SK-N-SH (cell line): ENCODE measurements around the gene DDX17. TPM values are rescaled to one million over a fixed set of nuclear protein-coding genes. Genes with fewer than 3 reads are reported as not detected.

ENCODE experiments used
- CTCF ChIA-PET: fragments of 300-600, 350-600 bp; formaldehyde crosslinking; extraction: SDS; loops from one replicate; lab custom pipeline; 2021; lab: Yijun Ruan, JAX
- POLR2A ChIA-PET: fragments of 350-600 bp; sonication (Branson Sonifier 250); formaldehyde crosslinking; extraction: SDS; loops from one replicate; lab custom pipeline; 2020; ENCODE audit warnings: antibody characterized with exemption, inconsistent platforms; lab: Yijun Ruan, JAX
- DNase-seq: peaks from one replicate; pipeline ENCODE4 v3.0.0; 2012
- H2AFZ ChIP-seq: fragments of 200-600 bp; sonication (generic); 2 replicates; pipeline ENCODE4 v1.8.1; 2016; ENCODE audit warnings: antibody characterized with exemption, mild to moderate bottlenecking, low read depth
- H3F3A ChIP-seq: fragments of 200-600 bp; sonication (generic); replicated peaks from 2 replicates; pipeline ENCODE3; 2016; ENCODE audit warnings: antibody characterized with exemption, mild to moderate bottlenecking; ENCODE audit not compliant: insufficient read depth
- H3K27ac ChIP-seq, 2 experiments: fragments of 200-500 bp in 1 of 2; fragments of 200-600 bp in 1 of 2; sonication (Bioruptor generic) in 1 of 2; sonication (generic), shearing (Covaris generic) in 1 of 2; 2 replicates each; pipeline versions ENCODE4 v1.5.1 to v1.6.1; 2014 to 2016; ENCODE audit warnings: low read depth in 2 of 2, inconsistent platforms in 1 of 2, low read length in 1 of 2, mild to moderate bottlenecking in 1 of 2, mixed read lengths in 1 of 2
- H3K27me3 ChIP-seq: fragments of 200-600 bp; sonication (generic), shearing (Covaris generic); 2 replicates; pipeline ENCODE4 v1.6.1; 2016; ENCODE audit warnings: mixed run types; ENCODE audit not compliant: insufficient read depth
- H3K36me3 ChIP-seq, 2 experiments: fragments of 200-500 bp in 1 of 2; fragments of 200-600 bp in 1 of 2; sonication (Bioruptor generic) in 1 of 2; sonication (generic) in 1 of 2; replicated peaks in 1 of 2; 2 replicates each; pipeline versions ENCODE3 to v1.5.1; 2014 to 2016; ENCODE audit warnings: low read length in 1 of 2, mild to moderate bottlenecking in 1 of 2; ENCODE audit not compliant: insufficient read depth in 2 of 2, control insufficient read depth in 1 of 2
- H3K4me1 ChIP-seq, 2 experiments: fragments of 200-500 bp in 1 of 2; fragments of 200-600 bp in 1 of 2; sonication (Bioruptor generic) in 1 of 2; sonication (generic), shearing (Covaris generic) in 1 of 2; 2 replicates each; pipeline versions ENCODE4 v1.5.1 to v1.6.1; 2014 to 2016; ENCODE audit warnings: low read depth in 1 of 2, low read length in 1 of 2, mixed run types in 1 of 2; ENCODE audit not compliant: insufficient read depth in 2 of 2, control insufficient read depth in 1 of 2
- H3K4me2 ChIP-seq: fragments of 200-600 bp; sonication (generic), shearing (Covaris generic); 2 replicates; pipeline ENCODE4 v1.6.1; 2017; ENCODE audit warnings: mixed run types
- H3K4me3 ChIP-seq, 2 experiments: fragments of 200-500 bp in 1 of 2; fragments of 200-600 bp in 1 of 2; sonication (Bioruptor generic) in 1 of 2; sonication (generic), shearing (Covaris generic) in 1 of 2; 2 replicates each; pipeline versions ENCODE4 v1.5.1 to v1.8.1; 2014 to 2016; ENCODE audit warnings: low read depth in 2 of 2, inconsistent platforms in 1 of 2, low read length in 1 of 2, mild to moderate bottlenecking in 1 of 2, mixed read lengths in 1 of 2, moderate library complexity in 1 of 2
- H3K79me2 ChIP-seq: fragments of 200-600 bp; sonication (generic); 2 replicates; pipeline ENCODE4 v1.8.1; 2017; ENCODE audit warnings: mild to moderate bottlenecking; ENCODE audit not compliant: insufficient read depth
- H3K9ac ChIP-seq: fragments of 200-600 bp; sonication (generic); 2 replicates; pipeline ENCODE4 v1.6.1; 2017; ENCODE audit warnings: mixed run types
- H3K9me2 ChIP-seq: fragments of 200-600 bp; sonication (generic); 2 replicates; pipeline ENCODE4 v1.6.1; 2017; ENCODE audit warnings: mixed run types
- H3K9me3 ChIP-seq: fragments of 200-600 bp; sonication (generic); 2 replicates; pipeline ENCODE4 v1.6.1; 2017; ENCODE audit warnings: mixed run types, mild to moderate bottlenecking, moderate library complexity
- H4K20me1 ChIP-seq: fragments of 200-600 bp; sonication (generic); 2 replicates; pipeline ENCODE4 v1.6.1; 2017; ENCODE audit warnings: mild to moderate bottlenecking, mixed run types; ENCODE audit not compliant: insufficient read depth
- CHD2 ChIP-seq: fragments of 150-350 bp; IDR thresholded peaks from 2 replicates; pipeline ENCODE4 v1.6.1; 2018; ENCODE audit warnings: low read length; ENCODE audit not compliant: partially characterized antibody
- ELF1 ChIP-seq: IDR thresholded peaks from 2 replicates; pipeline ENCODE4 v1.4.0; 2012
- EP300 ChIP-seq, 2 experiments: IDR thresholded peaks; 2 replicates each; pipeline versions ENCODE4 v1.4.0 to v1.6.1; 2012; ENCODE audit warnings: borderline replicate concordance in 1 of 2, low read depth in 1 of 2, low read length in 1 of 2
- FOSL2 ChIP-seq: IDR thresholded peaks from 2 replicates; pipeline ENCODE4 v1.4.0; 2012; ENCODE audit warnings: low read depth, mild to moderate bottlenecking, moderate library complexity, borderline replicate concordance
- FOXJ3 ChIP-seq: sonication (generic); formaldehyde crosslinking; IDR thresholded peaks from 2 replicates; pipeline ENCODE4 v1.5.1; 2020; ENCODE audit warnings: mild to moderate bottlenecking, missing genetic modification reagents
- GATA2 ChIP-seq: sonication (generic); formaldehyde crosslinking; IDR thresholded peaks from 2 replicates; pipeline ENCODE4 v1.5.0; 2020; ENCODE audit warnings: mild to moderate bottlenecking, missing genetic modification reagents
- IRF3 ChIP-seq: fragments of 150-350 bp; IDR thresholded peaks from 2 replicates; pipeline ENCODE4 v1.6.1; 2016; ENCODE audit warnings: mild to moderate bottlenecking, low read depth, low read length
- MAX ChIP-seq: IDR thresholded peaks from 2 replicates; pipeline ENCODE4 v1.4.0; 2012; ENCODE audit warnings: low read depth
- MEF2A ChIP-seq: IDR thresholded peaks from 2 replicates; pipeline ENCODE4 v1.4.0; 2012; ENCODE audit warnings: low read depth, borderline replicate concordance
- NFIC ChIP-seq: IDR thresholded peaks from 2 replicates; pipeline ENCODE4 v1.4.0; 2012; ENCODE audit warnings: borderline replicate concordance
- PBX3 ChIP-seq: IDR thresholded peaks from 2 replicates; pipeline ENCODE4; 2012
- RAD21 ChIP-seq: IDR thresholded peaks from 2 replicates; pipeline ENCODE4 v1.6.1; 2012; ENCODE audit warnings: mild to moderate bottlenecking, low read length
- REST ChIP-seq: IDR thresholded peaks from 2 replicates; pipeline ENCODE4 v1.6.1; 2012; ENCODE audit warnings: mild to moderate bottlenecking, low read depth, low read length, moderate library complexity
- RXRA ChIP-seq: IDR thresholded peaks from 2 replicates; pipeline ENCODE4 v1.4.0; 2012; ENCODE audit warnings: low read depth, mild to moderate bottlenecking, borderline replicate concordance
- TAF1 ChIP-seq: IDR thresholded peaks from 2 replicates; pipeline ENCODE4 v1.6.1; 2012; ENCODE audit warnings: low read depth, mild to moderate bottlenecking, low read length, moderate library complexity, borderline replicate concordance
- TEAD4 ChIP-seq: IDR thresholded peaks from 2 replicates; pipeline ENCODE4 v1.4.0; 2012; ENCODE audit warnings: mild to moderate bottlenecking, borderline replicate concordance; ENCODE audit not compliant: insufficient read depth
- USF1 ChIP-seq: IDR thresholded peaks from 2 replicates; pipeline ENCODE4 v1.4.0; 2012; ENCODE audit warnings: low read depth, borderline replicate concordance
- YY1 ChIP-seq: IDR thresholded peaks from 2 replicates; pipeline ENCODE4 v1.4.0; 2012; ENCODE audit warnings: low read depth, mild to moderate bottlenecking
- ZBTB33 ChIP-seq: IDR thresholded peaks from 2 replicates; pipeline ENCODE4 v1.4.0; 2012; ENCODE audit warnings: low read depth, borderline replicate concordance
- WGBS: methylation state at CpG from one replicate; pipeline ENCODE4 v1.1.6; 2017; ENCODE audit warnings: low lambda C conversion rate; 5-methylcytosine and 5-hydroxymethylcytosine counted together
- polyA plus RNA-seq, 3 experiments: library from polyadenylated mRNA; depleted of rRNA; stranded (reverse); fragments of >200 nt; gene quantifications; 2 replicates each; pipeline ENCODE4 v1.2.3, GENCODE V29; 2012

DDX17 gene
- polyA plus RNA-seq, 1 of the 3 experiments (the other 2 are of a cell fraction): 111 TPM

GRCh38 chr22:38449776-38450175 lies 56.3 kb downstream of the DDX17 start:
- no peak for DNase-seq
- Histone ChIP-seq H3K79me2 (no peaks in the 10 kb centered on the region), H3K36me3 (no peaks in the 10 kb centered on the region), H3F3A (no peaks in the 10 kb centered on the region), H3K9me2 (no peaks in the 10 kb centered on the region), H3K4me2 (no peak overlapping the region), H3K4me1 (no peaks in the 10 kb centered on the region; a peak in 1 of 4 replicates), H3K27me3 (no peaks in the 10 kb centered on the region; the same call in 1 of the 2 replicates), H4K20me1 (no peaks in the 10 kb centered on the region), H2AFZ (no peak overlapping the region), H3K9me3 (no peaks in the 10 kb centered on the region), H3K4me3 (no peak overlapping the region), H3K27ac (no peak overlapping the region), H3K9ac (no peak overlapping the region)
- ChIA-PET POLR2A (no interaction called here), CTCF (no interaction called here)
- TF ChIP-seq TEAD4 (no peak), MEF2A (no peak), EP300 (IDR thresholded peaks at IDR 0.05; ENCODE audit: borderline replicate concordance in 1 of 2, low read depth in 1 of 2, low read length in 1 of 2) (no peak), USF1 (no peak), RXRA (no peak), PBX3 (no peak), ZBTB33 (no peak), FOSL2 (no peak), MAX (no peak), RAD21 (no peak), CHD2 (no peak), GATA2 (CRISPR knock-in tag) (no peak), TAF1 (no peak), NFIC (no peak), IRF3 (no peak), REST (no peak), ELF1 (no peak), YY1 (no peak), FOXJ3 (CRISPR knock-in tag) (no peak)
- 71% methylated on average over 10 of the region's 18 CpGs for WGBS
